CD4-positive, CD25-positive, alpha-beta regulatory T cell (primary cell): Measurements from ENCODE around the gene SLC1A2. TPM values are rescaled to one million over a fixed set of nuclear protein-coding genes. Genes with fewer than 3 reads are reported as not detected.
A peak's percentile ranks its signal among the peaks of the same experiment; 100 is the strongest.

ENCODE experiments used
- ATAC-seq, 2 donors: fragments of 150-1000 bp; cut with Tn5 transposase; one replicate each; pipeline ENCODE4 v1.10.0; 2021; ENCODE audit warnings: low read depth in 2 of 2, moderate number of reproducible peaks in 2 of 2, moderate library complexity in 1 of 2
- DNase-seq, 3 donors: peaks; one replicate each; pipeline versions ENCODE4 v3.0.0 to v3.0.0-alpha.2; 2012 to 2022; ENCODE audit warnings: mixed read lengths in 1 of 3
- H3K27ac ChIP-seq: one replicate; pipeline ENCODE4 v1.7.0; 2013; ENCODE audit warnings: mild to moderate bottlenecking, low read length; ENCODE audit not compliant: insufficient read depth, poor library complexity, severe bottlenecking
- H3K27me3 ChIP-seq: one replicate; pipeline ENCODE4 v1.7.0; 2013; ENCODE audit warnings: low read length; ENCODE audit not compliant: control insufficient read depth, insufficient read depth
- H3K36me3 ChIP-seq: one replicate; pipeline ENCODE4 v1.7.0; 2013; ENCODE audit warnings: mild to moderate bottlenecking, low read length, moderate library complexity; ENCODE audit not compliant: control insufficient read depth, insufficient read depth
- H3K4me1 ChIP-seq: 2 replicates; pipeline ENCODE4 v1.7.0; 2013; ENCODE audit warnings: mild to moderate bottlenecking, low read length; ENCODE audit not compliant: insufficient read depth, control insufficient read depth, poor library complexity, severe bottlenecking
- H3K4me3 ChIP-seq: one replicate; pipeline ENCODE4 v1.7.0; 2013; ENCODE audit warnings: low read depth, mild to moderate bottlenecking, low read length, moderate library complexity
- H3K9me3 ChIP-seq, 2 experiments: 1 replicate in 1 of 2; 2 replicates in 1 of 2; pipeline ENCODE4 v1.7.0; 2013; ENCODE audit warnings: low read length in 2 of 2, mild to moderate bottlenecking in 1 of 2, moderate library complexity in 1 of 2; ENCODE audit not compliant: control insufficient read depth in 2 of 2
- H3K27ac Mint-ChIP-seq, 3 donors: one replicate each; pipeline ENCODE4 v1.8.0; 2020 to 2022; ENCODE audit warnings: mild to moderate bottlenecking in 3 of 3, mixed read lengths in 3 of 3, moderate library complexity in 2 of 3
- H3K27me3 Mint-ChIP-seq: one replicate; pipeline ENCODE4 v1.8.0; 2022; ENCODE audit warnings: mild to moderate bottlenecking, mixed read lengths
- H3K36me3 Mint-ChIP-seq: one replicate; pipeline ENCODE4 v1.8.0; 2020; ENCODE audit warnings: mixed read lengths
- H3K4me1 Mint-ChIP-seq, 4 donors: one replicate each; pipeline ENCODE4 v1.8.0; 2020 to 2022; ENCODE audit warnings: mixed read lengths in 4 of 4, mild to moderate bottlenecking in 1 of 4
- H3K4me3 Mint-ChIP-seq, 4 donors: one replicate each; pipeline ENCODE4 v1.8.0; 2020 to 2022; ENCODE audit warnings: mild to moderate bottlenecking in 4 of 4, mixed read lengths in 4 of 4, moderate library complexity in 3 of 4
- H3K9me3 Mint-ChIP-seq, 7 donors: one replicate each; pipeline ENCODE4 v1.8.0; 2020 to 2022; ENCODE audit warnings: mixed read lengths in 7 of 7, mild to moderate bottlenecking in 3 of 7, moderate library complexity in 2 of 7
- polyA plus RNA-seq, 4 donors: library from polyadenylated mRNA; unstranded; fragments of 300-500 nt; fragmentation: Illumina TruSeq; gene quantifications; one replicate each; pipeline ENCODE4 v1.2.3, GENCODE V29; 2021
- total RNA-seq: library from RNA; stranded (reverse); gene quantifications from one replicate; pipeline ENCODE4 v1.2.3, GENCODE V29; 2022

SLC1A2 gene
- total and polyA plus RNA-seq, 5 donors from 2014 or later: 0.08 to 0.23 TPM; not detected in 3

DNA sequence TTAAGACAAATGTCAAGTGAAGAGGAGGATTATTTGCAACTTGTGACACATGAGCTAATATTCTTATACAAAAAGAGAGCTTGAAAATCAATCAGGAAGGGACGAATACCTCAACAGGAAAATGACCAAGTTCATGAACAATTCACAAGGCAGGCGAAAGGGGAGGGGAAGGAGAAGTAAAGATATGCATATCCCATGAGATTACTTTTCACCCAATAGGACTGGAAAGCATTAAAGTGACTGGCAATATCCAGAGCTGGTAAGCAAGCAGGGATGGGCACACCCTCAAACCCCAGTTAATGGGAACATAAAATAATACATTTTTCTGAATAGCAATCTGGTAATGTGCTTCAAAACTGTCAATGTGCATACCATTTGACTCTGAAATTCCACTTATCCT, 129.5 kb downstream of the SLC1A2 start:
- H3K27me3 Mint-ChIP-seq: peaks cover 10% of the 10 kb centered on the region

DNA sequence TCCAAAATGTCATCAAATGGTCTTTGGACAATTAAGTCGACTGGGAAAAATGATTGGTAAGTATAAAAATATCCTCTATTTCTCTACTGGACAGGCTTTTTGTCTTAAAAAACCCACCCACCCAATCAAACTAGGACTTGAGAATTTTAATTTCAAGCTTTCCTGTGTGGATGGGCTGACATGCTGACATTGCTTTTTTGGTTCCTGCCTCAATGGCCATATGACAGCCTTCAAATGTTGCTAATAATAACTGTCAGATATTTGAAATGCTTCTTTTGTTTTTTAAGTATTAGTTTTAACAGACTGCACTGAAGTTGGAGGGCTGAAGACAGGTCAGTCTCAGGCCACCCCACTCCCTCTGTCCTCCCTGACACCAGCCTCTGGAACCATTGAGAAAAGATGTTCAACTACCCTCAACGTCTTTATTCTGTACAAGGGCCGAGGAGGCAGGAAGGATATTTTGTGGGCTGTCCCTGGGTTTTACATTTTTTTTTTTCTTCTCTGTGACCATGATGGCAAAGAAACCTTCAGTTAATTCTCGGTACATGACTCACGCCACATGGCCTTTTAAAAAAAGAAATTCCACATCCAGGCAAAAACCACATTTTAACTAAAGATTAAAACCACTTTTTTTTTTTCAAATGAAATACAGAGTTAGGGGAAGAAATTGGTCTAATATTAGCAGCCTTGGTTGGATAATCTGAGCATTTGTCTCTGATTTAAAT, 130.4 kb downstream of the SLC1A2 start:
- Histone ChIP-seq H3K27me3 (no peaks in the 10 kb centered on the region), H3K36me3 (no peaks in the 10 kb centered on the region), H3K27ac (no peak overlapping the region), H3K9me3 (no peaks in the 10 kb centered on the region), H3K4me3 (no peak overlapping the region), H3K4me1 (no peaks in the 10 kb centered on the region)
- H3K4me3 Mint-ChIP-seq: no peak overlapping the region
- DNase-seq (peak in 1 of 3 donors; percentile 8), ATAC-seq (no peak)
- no peak overlapping the region for H3K27ac Mint-ChIP-seq
- peaks cover 2 to 12% (median 5%) of the 10 kb centered on the region in 4 donors for H3K4me1 Mint-ChIP-seq
- H3K36me3 Mint-ChIP-seq: no peaks in the 10 kb centered on the region
- peaks cover 10% of the 10 kb centered on the region for H3K27me3 Mint-ChIP-seq
- H3K9me3 Mint-ChIP-seq: peaks cover 0 to 4% (median 0%) of the 10 kb centered on the region in 7 donors

More for the DNA sequence above, 129.5 kb downstream of the SLC1A2 start:
- no peaks in the 10 kb centered on the region for H3K4me1 ChIP-seq
- no peak overlapping the region for H3K27ac ChIP-seq
- Mint-ChIP-seq H3K36me3 (no peaks in the 10 kb centered on the region), H3K9me3 (peaks cover 0 to 4% (median 0%) of the 10 kb centered on the region in 7 donors), H3K27ac (no peak overlapping the region), H3K4me1 (peaks cover 2 to 12% (median 5%) of the 10 kb centered on the region in 4 donors), H3K4me3 (no peak overlapping the region)
- no peak for ATAC-seq
- peaks cover 2% of the 10 kb centered on the region for H3K27me3 ChIP-seq
- no peaks in the 10 kb centered on the region for H3K36me3 ChIP-seq
- no peak overlapping the region for H3K4me3 ChIP-seq
- H3K9me3 ChIP-seq: no peaks in the 10 kb centered on the region
- no peak for DNase-seq

DNA sequence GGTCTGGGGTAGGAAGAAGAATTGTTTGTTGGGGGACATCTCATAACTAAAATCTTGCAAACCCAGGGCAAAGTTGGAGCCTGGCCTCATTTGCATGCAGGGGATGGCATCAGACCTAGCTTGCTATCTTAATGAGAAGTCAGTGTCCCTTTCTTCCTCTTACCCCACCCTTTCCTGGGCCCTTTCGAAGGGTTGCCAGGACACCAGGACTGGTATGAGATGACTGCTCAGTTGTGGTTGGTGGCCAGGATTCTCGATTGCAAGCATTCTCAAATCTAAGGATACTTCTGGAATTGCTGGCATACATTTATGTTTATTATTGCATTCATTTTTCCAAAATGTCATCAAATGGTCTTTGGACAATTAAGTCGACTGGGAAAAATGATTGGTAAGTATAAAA, 131.0 kb downstream of the SLC1A2 start:
- H3K27ac Mint-ChIP-seq: no peak overlapping the region
- peaks cover 10% of the 10 kb centered on the region for H3K27me3 Mint-ChIP-seq
- no peak overlapping the region for H3K4me3 Mint-ChIP-seq
- peaks cover 0 to 4% (median 0%) of the 10 kb centered on the region in 7 donors for H3K9me3 Mint-ChIP-seq
- Histone ChIP-seq H3K27me3 (no peaks in the 10 kb centered on the region), H3K4me1 (no peaks in the 10 kb centered on the region), H3K27ac (no peak overlapping the region), H3K9me3 (no peaks in the 10 kb centered on the region), H3K4me3 (no peak overlapping the region), H3K36me3 (no peaks in the 10 kb centered on the region)
- H3K36me3 Mint-ChIP-seq: no peaks in the 10 kb centered on the region
- no peak for DNase-seq
- no peak for ATAC-seq
- H3K4me1 Mint-ChIP-seq: peaks cover 2 to 9% (median 5%) of the 10 kb centered on the region in 4 donors

DNA sequence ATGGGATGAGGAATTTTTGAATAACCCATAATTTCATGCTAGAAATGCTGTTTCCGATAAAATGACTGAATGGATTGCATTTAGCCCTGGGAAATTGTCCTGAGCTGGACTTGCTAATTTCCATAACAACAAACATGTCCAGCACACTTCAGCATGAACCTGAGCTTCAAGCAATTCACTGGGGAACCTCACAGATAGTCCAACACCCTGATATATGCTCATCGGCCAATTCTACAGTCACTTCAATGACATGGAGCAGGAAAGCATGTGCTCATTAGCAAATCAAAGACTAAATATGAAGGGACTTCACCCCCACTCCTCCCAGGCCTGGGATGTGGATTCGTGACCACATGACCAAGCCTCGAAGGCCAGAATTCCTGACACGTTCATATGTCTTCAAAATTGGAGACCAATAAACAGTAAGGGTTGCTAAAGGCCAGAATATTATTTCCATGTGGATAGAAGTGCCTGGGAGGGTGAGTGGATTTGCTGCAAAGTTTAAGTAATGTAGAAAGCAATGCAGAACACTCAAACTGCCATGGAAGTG, 131.9 kb downstream of the SLC1A2 start:
- Histone ChIP-seq H3K4me1 (no peaks in the 10 kb centered on the region), H3K27me3 (no peaks in the 10 kb centered on the region), H3K9me3 (no peaks in the 10 kb centered on the region), H3K27ac (no peak overlapping the region), H3K4me3 (no peak overlapping the region), H3K36me3 (no peaks in the 10 kb centered on the region)
- no peak overlapping the region for H3K27ac Mint-ChIP-seq
- no peak overlapping the region for H3K4me3 Mint-ChIP-seq
- peaks cover 0 to 3% (median 1%) of the 10 kb centered on the region in 4 donors for H3K4me1 Mint-ChIP-seq
- no peaks in the 10 kb centered on the region for H3K36me3 Mint-ChIP-seq
- DNase-seq (no peak), ATAC-seq (no peak)
- peaks cover 0 to 4% (median 0%) of the 10 kb centered on the region in 7 donors for H3K9me3 Mint-ChIP-seq
- H3K27me3 Mint-ChIP-seq: peaks cover 6% of the 10 kb centered on the region

DNA sequence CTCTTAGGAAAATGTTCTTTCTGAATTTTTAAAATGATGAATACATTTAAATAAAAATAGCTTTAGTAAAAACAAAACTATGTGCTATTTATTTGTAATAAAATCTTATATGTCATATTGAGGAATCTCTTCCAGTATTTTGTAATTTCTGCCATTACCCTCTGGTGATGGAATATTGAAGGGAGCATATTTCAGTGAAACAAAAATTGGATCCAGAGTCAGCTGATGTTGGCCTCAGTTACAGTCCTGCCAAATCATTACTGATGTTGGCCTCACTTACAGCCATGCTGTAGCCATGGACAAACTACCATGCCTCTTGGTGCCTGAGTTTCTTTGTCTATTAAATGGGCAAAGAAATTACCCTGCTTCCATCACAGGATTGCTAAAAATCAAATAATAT, 133.2 kb downstream of the SLC1A2 start:
- Histone ChIP-seq H3K27ac (no peak overlapping the region), H3K9me3 (no peaks in the 10 kb centered on the region), H3K27me3 (no peaks in the 10 kb centered on the region), H3K4me3 (no peak overlapping the region), H3K4me1 (no peaks in the 10 kb centered on the region), H3K36me3 (no peaks in the 10 kb centered on the region)
- DNase-seq (no peak), ATAC-seq (no peak)
- no peak overlapping the region for H3K27ac Mint-ChIP-seq
- peaks cover 0 to 3% (median 0%) of the 10 kb centered on the region in 4 donors for H3K4me1 Mint-ChIP-seq
- H3K4me3 Mint-ChIP-seq: no peak overlapping the region
- H3K9me3 Mint-ChIP-seq: peaks cover 0 to 4% (median 0%) of the 10 kb centered on the region in 7 donors
- no peaks in the 10 kb centered on the region for H3K36me3 Mint-ChIP-seq
- H3K27me3 Mint-ChIP-seq: no peaks in the 10 kb centered on the region

DNA sequence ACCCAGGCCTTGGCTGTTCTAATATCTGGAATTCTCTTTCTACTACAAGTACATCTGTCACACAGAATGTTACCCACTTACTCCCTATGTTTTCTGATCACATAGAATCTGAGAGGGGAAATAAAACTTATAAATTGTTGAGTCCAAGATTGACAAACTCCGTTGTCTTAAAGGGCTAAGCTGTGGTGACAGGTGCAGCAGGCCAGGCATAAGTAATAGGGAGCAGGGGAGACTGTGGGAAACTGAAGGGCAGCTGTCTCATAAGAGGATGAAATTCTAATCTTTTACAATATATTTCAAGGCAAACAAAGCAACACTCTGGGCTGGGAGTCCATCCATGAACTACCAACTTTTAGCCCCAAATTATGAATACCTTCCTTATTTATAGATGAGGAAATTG, 133.9 kb downstream of the SLC1A2 start:
- H3K4me1 Mint-ChIP-seq: peaks cover 0 to 3% (median 0%) of the 10 kb centered on the region in 4 donors

DNA sequence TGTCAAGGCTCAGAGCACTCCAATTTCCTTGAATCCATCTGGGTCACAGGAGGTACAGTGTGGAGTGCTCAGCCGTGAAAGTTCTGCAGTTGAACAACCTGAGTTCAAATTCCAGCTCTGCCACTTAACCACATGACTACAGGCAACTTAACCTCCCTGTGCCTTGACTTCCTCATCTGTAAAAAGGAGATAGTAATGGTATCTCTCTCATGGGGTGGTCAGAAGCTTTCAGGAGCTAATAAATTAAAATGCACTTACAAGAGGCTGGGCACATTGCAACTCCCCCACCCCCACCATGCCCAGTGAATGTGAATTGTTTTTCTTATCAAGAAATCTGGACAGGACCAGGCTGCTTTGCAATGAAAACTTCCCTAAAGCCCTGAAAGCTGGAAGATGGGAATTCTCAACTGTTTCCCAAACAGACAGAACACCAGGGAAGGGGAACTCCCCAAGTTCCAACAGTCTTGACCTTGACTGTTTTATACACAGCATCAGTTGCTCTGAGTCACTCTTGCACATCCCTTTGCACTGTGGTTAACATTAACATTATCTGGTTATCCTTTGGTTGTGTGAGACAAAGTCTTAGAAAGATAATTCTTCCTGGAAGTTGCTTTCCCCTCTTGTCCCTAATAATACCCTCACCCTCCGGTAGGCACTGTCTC, 137.0 kb downstream of the SLC1A2 start:
- Mint-ChIP-seq H3K4me1 (peaks cover 0 to 6% (median 0%) of the 10 kb centered on the region in 4 donors), H3K36me3 (no peaks in the 10 kb centered on the region), H3K27me3 (no peaks in the 10 kb centered on the region), H3K9me3 (peaks cover 0 to 4% (median 0%) of the 10 kb centered on the region in 7 donors), H3K27ac (peak overlapping the region in 2 of 3 donors; percentile 7 to 26), H3K4me3 (no peak overlapping the region)
- no peak for ATAC-seq
- Histone ChIP-seq H3K4me3 (no peak overlapping the region), H3K36me3 (no peaks in the 10 kb centered on the region), H3K27me3 (no peaks in the 10 kb centered on the region), H3K27ac (no peak overlapping the region), H3K4me1 (no peaks in the 10 kb centered on the region), H3K9me3 (no peaks in the 10 kb centered on the region)
- no peak for DNase-seq

More for the DNA sequence above, 133.9 kb downstream of the SLC1A2 start:
- peaks cover 0 to 4% (median 0%) of the 10 kb centered on the region in 7 donors for H3K9me3 Mint-ChIP-seq
- no peak overlapping the region for H3K4me3 Mint-ChIP-seq
- H3K27ac ChIP-seq: no peak overlapping the region
- DNase-seq (no peak), ATAC-seq (no peak)
- no peaks in the 10 kb centered on the region for H3K27me3 ChIP-seq
- H3K36me3 Mint-ChIP-seq: no peaks in the 10 kb centered on the region
- no peak overlapping the region for H3K4me3 ChIP-seq
- no peaks in the 10 kb centered on the region for H3K36me3 ChIP-seq
- no peak overlapping the region for H3K27ac Mint-ChIP-seq
- H3K27me3 Mint-ChIP-seq: no peaks in the 10 kb centered on the region
- no peaks in the 10 kb centered on the region for H3K9me3 ChIP-seq
- no peaks in the 10 kb centered on the region for H3K4me1 ChIP-seq
